ENCODE data around the gene ARMS2.

ARMS2 gene

DNA sequence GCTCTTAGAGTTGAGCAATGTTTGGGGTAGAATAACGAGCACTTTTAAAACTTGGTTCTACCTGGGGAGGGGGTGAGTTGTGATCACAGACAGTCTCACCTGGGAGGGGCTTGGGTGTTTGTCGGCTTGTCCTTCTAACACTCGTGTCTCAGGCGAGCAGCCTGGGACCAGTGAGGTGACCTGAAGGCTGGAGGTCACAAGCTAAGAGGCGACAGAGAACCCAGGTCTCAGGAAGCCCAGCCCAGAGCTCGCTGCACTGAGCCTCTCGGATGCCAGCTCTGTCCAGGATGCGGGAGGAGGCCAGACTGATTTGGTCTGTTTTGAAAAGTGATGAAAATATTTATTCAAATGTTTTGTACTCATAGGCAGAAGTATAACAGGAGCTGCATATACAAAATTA is 18.7 kb downstream of the ARMS2 start:
- no peak for DNase-seq

- no peak for DNase-seq
Measured at GRCh38 chr10:122474131-122474818, 19.8 kb downstream of the ARMS2 start.

DNA sequence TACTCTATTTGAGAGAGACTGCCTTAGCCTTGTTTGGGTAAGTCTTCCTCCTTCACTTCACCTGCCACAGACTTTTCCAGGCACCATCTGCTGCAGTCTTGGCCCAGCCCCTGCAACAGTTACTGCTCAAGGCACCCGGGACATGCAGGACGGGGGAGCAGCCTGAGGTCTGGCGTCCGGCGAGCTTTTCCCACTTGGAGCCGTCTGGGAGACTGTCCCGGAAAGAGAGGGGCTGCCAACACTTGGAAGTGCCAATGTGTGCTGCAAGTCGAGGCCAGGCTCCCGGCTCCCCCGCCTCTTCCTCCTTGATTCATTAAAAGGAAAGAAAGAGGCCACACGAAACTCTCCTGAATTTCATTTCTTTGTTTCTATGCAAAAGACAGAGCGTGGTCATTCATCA is 20.6 kb downstream of the ARMS2 start:
- no peak for DNase-seq

GRCh38 chr10:122475591-122476332 is 21.3 kb downstream of the ARMS2 start:
- no peak for DNase-seq

DNA sequence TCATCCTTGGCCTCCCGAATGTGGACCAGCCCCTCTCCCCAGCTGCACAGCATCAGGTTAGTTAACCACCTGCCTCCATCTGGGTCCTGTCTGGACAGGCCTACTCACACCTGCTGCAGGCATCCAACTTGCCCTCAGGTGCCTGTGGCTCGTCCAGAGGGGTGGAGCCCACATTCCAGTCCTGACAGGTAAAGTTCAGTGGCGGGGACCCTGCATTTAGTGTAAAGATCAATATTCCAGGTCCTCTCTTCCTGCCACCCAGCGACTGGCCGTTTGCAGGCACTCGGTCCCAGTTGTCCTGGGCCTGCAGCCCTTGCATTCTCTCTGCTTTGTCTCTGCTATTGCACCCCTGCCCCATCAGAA is 21.9 kb downstream of the ARMS2 start:
- no peak for DNase-seq

- no peak for DNase-seq
Measured at GRCh38 chr10:122477436-122477835, 23.0 kb downstream of the ARMS2 start.

DNA sequence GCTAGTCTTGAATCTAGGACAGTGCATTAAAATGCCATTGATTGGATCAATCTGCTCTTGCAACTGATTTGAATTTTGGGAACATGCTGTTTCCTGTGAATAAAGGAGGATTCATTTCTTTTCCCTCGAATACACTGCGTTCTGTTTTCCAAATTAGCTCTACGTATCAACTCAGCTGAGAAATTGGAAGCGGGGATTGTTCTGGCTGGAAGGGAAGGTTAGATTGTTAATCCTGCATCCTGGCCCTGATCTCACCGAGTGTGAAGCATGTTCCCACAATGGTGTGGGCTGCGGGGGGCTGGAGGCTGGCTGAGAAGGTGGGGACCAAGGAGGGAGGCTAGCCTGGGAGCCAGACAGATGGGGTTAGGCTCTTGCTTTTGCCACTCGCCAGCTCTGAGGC is 24.5 kb downstream of the ARMS2 start:
- DNase-seq = no peak

- no peak for DNase-seq
Measured at GRCh38 chr10:122480146-122480833, 25.8 kb downstream of the ARMS2 start.

GRCh38 chr10:122481296-122482056 is 27.0 kb downstream of the ARMS2 start:
- DNase-seq = no peak

- DNase-seq = no peak
Measured at GRCh38 chr10:122484276-122485060, 30.0 kb downstream of the ARMS2 start.

- no peak for DNase-seq
Measured at GRCh38 chr10:122485670-122486069, 31.2 kb downstream of the ARMS2 start.

DNA sequence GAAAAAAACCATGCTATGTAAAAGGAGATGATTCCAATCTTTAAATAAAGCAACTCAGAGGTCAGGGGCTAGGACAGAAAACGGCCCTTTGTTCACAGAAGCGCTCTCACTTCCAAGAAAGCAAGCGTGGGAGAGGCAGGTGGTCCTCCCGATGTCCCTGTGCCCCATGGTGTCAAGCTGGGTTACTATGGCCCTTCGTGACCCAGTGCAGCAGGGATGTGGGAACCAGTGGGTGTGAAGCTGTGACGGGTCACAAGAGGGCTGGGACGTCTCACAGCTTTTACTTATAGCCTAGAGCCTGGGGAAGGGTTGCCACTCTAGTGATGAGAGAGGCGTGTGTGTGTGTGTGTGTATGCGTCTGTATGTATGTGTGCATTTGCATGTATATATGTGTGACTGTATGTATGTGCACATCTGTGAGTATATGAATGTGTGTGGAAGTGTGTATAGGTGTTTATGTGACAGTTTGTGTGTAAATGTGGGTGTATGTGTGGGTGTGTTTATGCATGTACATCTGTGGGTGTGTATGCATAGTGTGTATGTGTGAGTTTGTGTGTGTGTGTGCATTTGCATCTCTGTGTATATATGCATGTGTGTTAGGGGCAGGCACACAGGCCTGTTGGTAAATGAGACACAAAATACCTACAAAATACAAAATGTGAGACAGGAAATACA is 32.1 kb downstream of the ARMS2 start:
- no peak for DNase-seq

- no peak for DNase-seq
Measured at GRCh38 chr10:122487174-122487765, 32.8 kb downstream of the ARMS2 start.

DNA sequence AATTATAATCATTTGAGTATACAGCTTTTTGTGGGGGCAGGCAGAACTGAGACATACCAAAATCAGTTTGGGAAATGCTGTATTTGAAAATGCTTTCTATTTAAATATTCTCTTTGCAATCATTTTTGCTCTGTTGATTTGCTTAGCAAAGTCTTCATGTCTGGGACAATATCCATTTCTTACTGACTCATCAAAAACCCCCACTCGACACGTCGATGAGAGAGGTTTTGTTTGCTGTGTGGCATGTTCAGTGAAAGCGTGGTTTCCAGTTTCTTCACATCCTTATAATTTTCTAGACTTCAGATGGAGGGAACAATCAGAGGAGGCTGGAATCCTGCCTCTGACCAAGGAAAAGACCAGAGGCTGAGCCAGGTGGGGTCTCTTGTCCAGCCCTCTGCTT is 35.8 kb downstream of the ARMS2 start:
- DNase-seq = no peak

DNA sequence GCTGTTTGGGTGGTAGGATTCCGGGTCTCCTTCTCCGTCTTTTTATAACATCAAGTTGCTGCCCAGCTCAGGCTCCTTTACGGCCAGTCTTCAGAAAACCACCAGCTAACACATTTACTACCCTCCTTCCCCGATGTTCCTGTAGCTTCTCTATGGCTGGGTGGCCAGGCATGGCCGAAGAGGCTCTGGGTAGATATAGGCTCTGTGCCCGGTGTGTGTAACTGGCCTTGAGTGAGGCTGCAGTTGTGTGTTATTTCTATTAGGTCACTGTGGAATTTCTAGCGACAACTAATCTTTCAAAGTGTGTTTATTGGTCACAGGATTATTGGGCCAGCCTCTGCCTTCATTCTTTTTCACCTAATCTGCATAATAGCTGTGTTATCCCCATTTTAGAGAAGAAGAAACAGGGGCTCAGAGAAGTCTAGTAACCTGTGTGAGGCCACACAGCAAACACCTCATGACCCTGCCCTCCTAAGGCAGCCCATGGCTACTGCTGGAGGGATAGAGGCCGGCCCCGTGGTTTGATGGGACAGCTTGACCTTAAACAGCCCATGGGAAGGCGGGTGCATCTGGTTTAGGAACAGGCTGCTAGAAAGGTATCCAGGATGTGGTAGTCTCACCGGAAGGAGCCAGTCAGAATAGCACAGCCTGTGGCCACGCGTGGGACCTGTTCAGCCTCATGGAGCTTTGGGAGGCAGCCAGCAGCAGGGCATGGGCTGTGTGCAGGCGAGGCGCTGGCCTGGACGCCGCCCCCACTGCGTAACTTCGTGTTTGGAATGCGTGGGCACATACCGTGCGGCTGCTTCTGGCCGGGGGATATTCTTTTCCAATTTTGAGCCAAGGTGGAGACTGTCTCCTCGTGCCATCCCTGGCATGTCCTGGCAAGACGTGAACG is 36.6 kb downstream of the ARMS2 start:
- DNase-seq = no peak

DNA sequence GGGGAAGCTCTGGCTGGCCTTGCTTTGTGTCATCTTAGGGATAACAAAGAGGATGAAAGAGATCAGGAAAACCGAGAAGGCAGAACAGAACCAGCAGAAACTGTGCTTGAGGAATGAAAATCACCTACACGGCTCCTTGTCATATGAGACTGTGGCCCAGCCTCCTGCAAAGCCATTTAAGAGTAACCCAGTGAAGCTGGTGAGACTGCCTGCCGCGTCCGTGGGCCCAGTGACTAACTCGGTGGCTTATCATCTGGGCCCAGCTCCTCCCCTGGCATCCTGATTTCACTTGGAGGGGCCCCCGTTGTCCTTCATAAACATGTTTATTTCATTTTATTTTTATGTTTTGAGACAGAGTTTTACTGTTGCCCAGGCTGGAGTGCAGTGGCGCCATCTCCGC is 37.6 kb downstream of the ARMS2 start:
- no peak for DNase-seq

DNA sequence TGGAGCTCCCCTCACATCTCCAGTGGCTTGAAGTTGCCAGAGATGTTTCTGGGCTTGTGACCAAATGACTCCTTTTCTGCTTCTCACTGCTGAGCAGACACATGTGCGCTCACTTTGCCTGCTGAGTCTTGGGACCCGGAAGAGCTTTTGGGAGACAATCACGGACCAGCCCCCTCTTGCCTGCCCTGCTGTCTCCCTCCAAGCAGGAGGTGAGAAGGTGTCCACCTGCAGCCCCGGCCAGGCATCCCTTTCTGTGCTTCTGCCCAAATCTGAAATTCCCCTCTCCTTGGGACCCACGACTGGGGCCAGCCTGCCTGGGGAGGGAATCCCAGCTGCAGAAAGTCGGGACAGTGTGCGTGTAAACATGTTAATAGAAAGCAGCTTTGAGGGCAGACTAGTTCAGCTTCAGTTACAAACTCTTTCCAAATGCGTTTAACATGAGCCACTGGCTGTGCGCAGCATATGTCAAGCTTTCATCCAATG is 38.6 kb downstream of the ARMS2 start:
- DNase-seq = no peak

GRCh38 chr10:122493761-122494160 is 39.3 kb downstream of the ARMS2 start:
- no peak for DNase-seq

DNA sequence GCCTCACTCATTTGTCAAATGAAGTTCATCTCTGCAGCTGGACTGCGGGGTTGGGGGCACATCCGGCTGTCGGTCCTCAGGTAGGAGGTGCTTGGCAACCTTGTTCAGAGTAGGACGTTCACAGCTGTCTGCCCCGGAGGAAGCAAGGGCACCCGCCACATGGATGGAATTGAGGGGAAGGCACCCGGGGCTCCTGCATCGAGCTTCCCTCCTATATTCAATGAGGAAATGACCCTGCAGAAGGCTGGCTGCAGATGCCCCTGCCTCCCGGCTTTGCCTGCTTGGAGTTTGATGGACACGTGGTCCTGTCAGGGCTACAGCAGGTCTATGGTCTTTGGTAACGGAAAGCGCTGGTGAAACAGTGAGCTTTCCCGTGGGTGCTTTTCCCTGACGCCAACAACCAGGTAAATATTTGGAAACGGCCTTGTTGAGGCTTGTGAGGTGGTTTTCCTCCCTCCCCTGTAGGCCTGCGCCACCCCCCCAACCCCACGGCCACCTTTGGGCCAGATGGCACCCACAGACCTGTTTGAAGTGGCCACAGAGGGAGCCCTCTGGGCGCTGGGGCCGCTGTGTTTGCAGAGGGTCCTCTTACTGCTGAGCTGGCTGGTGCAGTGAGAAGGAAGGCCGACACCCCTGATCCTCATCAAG is 39.8 kb downstream of the ARMS2 start:
- DNase-seq = no peak

DNA sequence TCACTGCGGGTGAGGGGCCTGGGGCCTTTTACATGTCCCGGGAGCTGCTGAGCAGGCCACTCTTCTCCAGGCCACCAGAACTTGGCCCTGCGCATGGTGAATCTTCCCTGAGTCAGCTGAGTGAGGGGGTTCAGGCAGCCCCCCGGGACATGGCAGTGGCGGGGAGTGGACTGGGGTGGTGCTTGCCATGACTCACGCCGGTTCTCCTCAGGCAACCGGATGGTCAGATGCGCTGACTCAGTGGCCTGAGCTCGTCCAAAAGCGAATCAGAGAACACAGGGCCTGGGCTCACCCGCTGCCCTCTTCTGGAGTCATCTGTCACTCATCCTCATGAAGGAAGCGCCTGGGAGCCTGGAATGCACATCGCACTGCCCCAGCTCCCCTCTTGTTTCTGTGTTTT is 40.4 kb downstream of the ARMS2 start:
- peak; percentile 76 for DNase-seq

All from EL (cell line).